DMS153 (cell line): ENCODE results near the gene DNPEP.
A peak's percentile ranks its signal among the peaks of the same experiment; 100 is the strongest.

Experiments
- DNase-seq: peaks from one replicate; lab custom pipeline; 2025; lab: John Stamatoyannopoulos, UW

The DNPEP gene

GRCh38 chr2:219358170-219359075, 29.3 kb downstream of the DNPEP start:
- no peak for DNase-seq

DNA sequence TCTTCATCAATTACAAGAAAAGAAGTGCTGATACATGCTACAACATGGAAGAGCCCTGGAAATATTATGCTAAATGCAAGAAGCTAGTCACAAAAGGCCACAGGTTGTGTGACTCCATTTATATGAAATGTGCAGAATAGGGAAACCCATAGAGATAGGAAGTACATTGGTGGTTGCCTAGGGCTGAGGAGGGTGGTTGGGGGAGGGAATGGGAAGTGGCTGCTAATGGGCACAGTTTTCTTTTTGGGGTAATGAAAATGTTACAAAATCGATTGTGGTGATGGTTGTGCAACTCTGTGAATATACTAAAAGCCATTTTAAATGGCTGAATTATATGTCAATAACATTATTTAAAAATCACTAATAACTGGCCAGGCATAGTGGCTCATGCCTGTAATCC, 30.9 kb downstream of the DNPEP start:
- no peak for DNase-seq

- DNase-seq, result no peak
Observed at GRCh38 chr2:219354582-219354981, 33.1 kb downstream of the DNPEP start.

DNA sequence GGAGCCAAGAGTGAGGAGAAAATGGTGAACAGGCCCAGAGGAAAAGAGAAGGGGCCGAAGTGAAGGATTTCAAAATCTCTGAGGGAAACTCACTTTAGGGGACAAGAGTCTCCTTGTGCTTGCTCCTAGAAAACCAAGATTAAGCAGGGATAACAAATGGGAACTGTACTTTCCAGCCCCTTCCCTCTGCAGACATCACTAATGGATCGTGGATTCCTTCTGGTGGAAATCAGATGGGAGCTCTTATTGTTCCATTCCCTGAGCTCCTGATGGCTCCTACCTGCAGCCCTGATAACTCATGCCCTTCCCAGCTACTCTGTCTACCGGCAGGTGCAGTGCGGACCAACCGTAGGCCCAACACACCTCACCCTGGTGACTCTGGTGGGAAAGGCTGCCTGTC, 34.6 kb downstream of the DNPEP start:
- DNase-seq, result no peak

GRCh38 chr2:219352448-219353023, 35.2 kb downstream of the DNPEP start:
- peak; percentile 55 for DNase-seq

DNA sequence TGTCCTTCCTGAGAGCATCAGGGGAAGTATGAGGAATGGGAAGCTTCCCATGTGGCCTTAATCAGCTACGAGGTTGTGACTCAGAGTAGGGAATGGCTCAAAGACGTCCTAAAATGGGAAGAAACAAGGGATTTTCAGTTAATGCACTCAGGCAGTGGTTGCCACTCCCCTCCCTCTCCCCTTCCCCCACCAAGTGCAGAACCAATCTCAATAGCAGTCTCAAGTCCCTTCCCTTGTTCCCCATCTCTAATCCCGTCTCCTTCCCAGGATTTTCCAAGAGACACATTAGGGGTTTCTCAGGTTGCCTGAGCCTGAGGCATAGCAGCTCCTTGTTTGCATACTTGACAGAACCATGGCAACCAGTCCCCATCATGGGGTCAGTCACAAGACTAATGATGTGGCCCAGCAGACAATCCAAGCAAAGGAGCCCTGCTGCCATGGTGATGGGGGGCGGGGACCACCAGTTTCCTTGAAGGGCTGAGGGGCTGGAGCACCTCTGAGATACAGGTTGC, 36.9 kb downstream of the DNPEP start:
- no peak for DNase-seq

DNA sequence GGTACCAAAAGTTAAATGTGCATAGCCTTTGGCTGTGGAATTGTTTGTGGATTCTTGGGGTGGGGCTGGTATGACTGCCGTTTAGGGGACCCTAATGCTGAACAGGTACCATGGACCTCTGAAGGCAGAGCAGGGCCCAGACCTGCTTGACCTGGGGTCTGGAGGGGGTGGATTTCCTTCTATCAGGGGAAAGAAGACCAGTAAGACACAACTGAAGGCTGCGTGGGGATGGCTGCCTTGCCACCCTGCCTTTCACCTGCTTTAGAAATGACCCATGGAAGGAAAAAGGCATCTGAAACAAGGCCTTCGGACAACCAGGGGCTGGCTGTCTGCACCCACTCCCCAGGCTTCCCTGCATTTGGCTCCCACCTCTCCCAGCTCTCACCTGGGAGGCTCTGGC, 37.5 kb downstream of the DNPEP start:
- DNase-seq, result no peak

DNA sequence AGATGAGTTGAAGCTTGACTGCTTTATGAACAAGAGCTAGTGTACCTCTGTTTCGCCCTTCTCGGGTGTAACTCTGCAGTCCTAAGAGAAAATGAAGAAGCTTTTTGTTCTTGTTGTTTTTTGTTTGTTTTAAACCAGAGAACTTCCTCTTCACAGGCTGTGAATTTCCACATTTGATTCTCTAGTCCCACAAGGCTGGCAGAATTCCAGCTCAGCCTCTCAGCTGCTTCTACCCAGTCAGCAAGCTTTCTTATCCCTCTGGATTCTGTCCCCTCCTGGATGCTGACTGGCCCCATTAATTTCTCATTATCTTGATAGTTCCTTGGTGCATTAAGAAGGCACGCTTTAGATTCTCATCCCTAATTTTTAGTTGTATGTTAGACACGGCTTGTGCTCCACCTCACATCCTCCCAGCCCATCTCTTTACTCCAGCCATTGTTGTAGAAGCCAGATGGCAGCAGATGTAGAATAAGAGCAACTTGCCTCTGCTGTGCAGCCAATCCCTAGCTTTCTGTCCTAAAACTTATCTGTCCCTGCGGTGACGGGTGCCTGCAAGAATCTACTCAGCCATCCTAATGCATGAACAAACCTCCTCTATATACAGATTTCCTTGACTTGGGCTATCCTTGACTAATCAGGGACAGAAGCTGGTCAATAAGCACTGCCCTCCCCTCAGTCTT, 42.8 kb downstream of the DNPEP start:
- DNase-seq, result peak; percentile 83

DNA sequence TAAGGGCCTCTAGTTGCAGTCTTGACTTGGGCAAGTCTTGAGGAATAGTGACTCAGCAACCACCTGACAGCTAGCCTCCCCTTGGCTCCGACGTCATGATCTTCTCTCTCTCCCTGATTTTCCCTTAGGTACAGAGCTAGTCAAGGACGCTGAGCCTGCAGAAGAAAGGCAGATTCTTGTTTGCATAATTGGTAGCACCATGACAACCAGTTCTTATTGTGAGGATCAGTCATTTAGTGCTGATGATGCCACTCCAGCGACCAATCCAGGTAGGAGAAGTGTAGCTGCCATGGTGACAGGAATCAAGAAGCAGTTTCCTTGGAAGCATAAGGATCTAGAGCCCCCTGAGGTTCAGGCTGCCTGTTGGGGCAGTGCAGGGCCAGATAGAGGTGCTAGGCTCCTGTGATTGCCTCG, 52.3 kb downstream of the DNPEP start:
- no peak for DNase-seq

GRCh38 chr2:219334076-219334475, 53.6 kb downstream of the DNPEP start:
- DNase-seq, result no peak

DNA sequence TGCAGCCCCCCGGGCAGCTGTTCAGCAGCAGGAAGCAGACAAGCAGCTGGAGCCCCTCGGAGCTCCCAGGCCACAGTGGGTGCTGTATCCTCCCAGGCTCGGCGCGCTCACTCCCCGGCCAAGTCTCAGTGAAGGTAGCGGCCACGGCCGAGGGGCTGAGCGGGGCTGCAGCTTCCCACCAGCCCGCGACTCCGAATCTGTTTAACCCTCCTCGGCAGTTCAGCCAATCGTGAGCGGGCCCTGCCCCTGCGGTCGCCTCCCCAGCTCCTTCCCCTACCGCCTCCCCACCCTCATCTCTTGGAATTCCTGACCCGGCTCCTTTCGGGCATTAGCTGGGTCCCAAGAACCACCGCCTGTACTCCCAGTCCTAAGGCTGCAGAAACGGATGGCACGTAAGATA, 55.2 kb downstream of the DNPEP start, which contains the start of gene RESP18:
RESP18 (minus strand) TSS at position 203 of the 400 bp plus-strand sequence.
- DNase-seq, result no peak

DNA sequence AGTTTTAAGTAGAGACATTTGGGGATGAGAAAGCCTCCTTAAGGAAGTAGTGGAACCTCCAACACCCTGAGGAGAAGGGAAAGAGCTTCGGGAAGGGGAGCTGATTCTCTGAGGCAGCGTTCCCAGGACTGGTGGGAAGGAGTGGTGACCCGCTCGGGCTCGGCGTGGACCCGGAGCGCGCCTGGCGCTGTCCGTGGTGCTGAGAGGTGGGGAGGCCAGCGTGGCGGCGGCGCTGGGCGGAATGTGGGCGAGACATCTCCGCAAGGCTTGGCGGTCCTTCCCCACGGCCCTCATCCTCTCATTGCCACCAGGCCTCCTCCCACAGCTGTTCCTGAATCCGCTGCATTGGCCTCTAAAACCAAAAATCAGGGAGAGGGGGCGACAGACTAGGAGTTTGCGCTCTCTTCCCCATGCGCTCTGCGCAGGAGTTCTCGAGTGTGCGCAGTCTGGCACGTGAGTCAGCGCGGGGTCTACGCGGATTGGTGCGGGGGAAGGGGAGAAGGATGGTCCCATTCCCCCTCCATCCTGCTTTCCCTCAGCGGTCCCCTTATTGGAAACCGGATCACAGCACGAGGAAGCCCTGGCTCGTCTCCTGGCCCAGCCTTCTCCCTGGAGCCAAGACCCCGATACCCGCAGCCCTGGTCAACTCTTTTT, 56.0 kb downstream of the DNPEP start:
- no peak for DNase-seq

DNA sequence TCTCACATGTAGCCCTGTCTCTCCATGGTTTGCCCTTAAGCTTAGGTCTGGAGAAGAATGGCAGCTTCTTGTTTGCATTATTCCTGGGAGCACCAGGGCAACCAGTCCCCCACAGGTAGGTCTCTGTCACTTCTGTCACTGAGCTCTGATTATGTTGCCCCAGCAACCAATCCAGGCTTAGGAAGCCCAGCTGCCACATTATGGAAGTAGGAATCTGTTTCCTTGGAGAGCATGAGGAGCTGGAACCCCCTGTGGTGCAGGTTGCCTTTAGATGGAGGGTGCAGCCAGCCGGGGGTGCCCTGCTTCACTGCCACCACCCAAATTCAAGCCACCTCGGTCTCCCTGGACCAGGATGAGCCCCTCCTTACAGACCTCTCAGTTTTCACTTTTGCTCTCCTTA, 60.0 kb downstream of the DNPEP start:
- peak; percentile 30 for DNase-seq

- no peak for DNase-seq
Observed at GRCh38 chr2:219325657-219326315, 61.9 kb downstream of the DNPEP start.

GRCh38 chr2:219325136-219325535, 62.6 kb downstream of the DNPEP start:
- no peak for DNase-seq

DNA sequence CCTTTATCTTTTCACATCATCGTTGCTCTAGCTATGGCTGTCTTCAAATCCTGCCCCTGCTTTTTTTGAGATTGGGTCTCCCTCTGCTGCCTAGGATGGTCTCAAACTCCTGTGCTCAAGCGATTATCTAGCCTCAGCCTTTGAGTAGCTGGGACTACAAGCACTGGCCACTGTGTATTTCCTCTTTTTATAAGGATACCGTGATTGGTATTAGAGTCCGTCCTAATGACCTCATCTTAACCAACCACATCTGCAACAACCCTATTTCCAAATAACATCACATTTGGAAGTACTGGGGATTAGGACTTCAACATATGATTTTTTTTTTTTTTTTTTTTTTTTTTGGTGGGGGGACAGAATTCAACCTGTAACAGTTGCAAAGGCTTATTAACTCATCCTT, 64.3 kb downstream of the DNPEP start:
- no peak for DNase-seq
